Osteocyte (in vitro differentiated cells): Measurements from ENCODE around the gene THRAP3. TPM values are rescaled to one million over a fixed set of nuclear protein-coding genes. Genes with fewer than 3 reads are reported as not detected.
A peak's percentile ranks its signal among the peaks of the same experiment; 100 is the strongest.
"Not testable (repeated sequence)": the region's sequence is repeated elsewhere in the genome, so short reads cannot be mapped to it uniquely, and the experiment has no call there.

Source experiments
- DNase-seq: peaks from one replicate; pipeline ENCODE4 v3.0.0; 2021; ENCODE audit warnings: mixed read lengths; ENCODE audit not compliant: unreplicated experiment; ENCODE audit errors: extremely low spot score
- H3K27ac Mint-ChIP-seq: one replicate; pipeline ENCODE4 v1.8.0; 2021; ENCODE audit warnings: mild to moderate bottlenecking, mixed read lengths; ENCODE audit not compliant: unreplicated experiment
- H3K27me3 Mint-ChIP-seq: one replicate; pipeline ENCODE4 v1.8.0; 2021; ENCODE audit warnings: mixed read lengths; ENCODE audit not compliant: unreplicated experiment
- H3K36me3 Mint-ChIP-seq: one replicate; pipeline ENCODE4 v1.8.0; 2021; ENCODE audit warnings: mixed read lengths; ENCODE audit not compliant: unreplicated experiment
- H3K4me1 Mint-ChIP-seq: one replicate; pipeline ENCODE4 v1.8.0; 2021; ENCODE audit warnings: mixed read lengths; ENCODE audit not compliant: unreplicated experiment
- H3K4me3 Mint-ChIP-seq: one replicate; pipeline ENCODE4 v1.8.0; 2021; ENCODE audit warnings: mild to moderate bottlenecking, moderate library complexity, mixed read lengths; ENCODE audit not compliant: unreplicated experiment
- H3K9me3 Mint-ChIP-seq: one replicate; pipeline ENCODE4 v1.8.0; 2021; ENCODE audit warnings: mixed read lengths; ENCODE audit not compliant: unreplicated experiment
- CTCF ChIP-seq: fragments of 200-600 bp; sonication (generic); IDR thresholded peaks from 2 replicates; pipeline ENCODE4 v1.5.0; 2021; ENCODE audit warnings: antibody characterized with exemption, mild to moderate bottlenecking, moderate library complexity
- total RNA-seq: library from RNA; stranded (reverse); gene quantifications from 2 replicates; pipeline ENCODE4 v1.2.1, GENCODE V29; 2021

Gene THRAP3
- total RNA-seq, 1 donor from 2014 or later, result 117 TPM

GRCh38 chr1:36247538-36247937 is 23.3 kb downstream of the THRAP3 start:
- no peak for TF ChIP-seq CTCF
- H3K27me3 Mint-ChIP-seq, result no peaks in the 10 kb centered on the region
- H3K4me3 Mint-ChIP-seq, result no peak overlapping the region
- peaks cover 15% of the 10 kb centered on the region for H3K36me3 Mint-ChIP-seq
- H3K9me3 Mint-ChIP-seq, result no peaks in the 10 kb centered on the region
- H3K4me1 Mint-ChIP-seq, result peaks cover 37% of the 10 kb centered on the region
- peak overlapping the region; percentile 97 for H3K27ac Mint-ChIP-seq
- no peak for DNase-seq

- H3K9me3 Mint-ChIP-seq, result no peaks in the 10 kb centered on the region
- H3K36me3 Mint-ChIP-seq, result peaks cover 11% of the 10 kb centered on the region
- H3K4me3 Mint-ChIP-seq, result no peak overlapping the region
- DNase-seq, result no peak
- H3K4me1 Mint-ChIP-seq, result peaks cover 40% of the 10 kb centered on the region
- no peak for TF ChIP-seq CTCF
- H3K27ac Mint-ChIP-seq, result peak overlapping the region; percentile 97
- no peaks in the 10 kb centered on the region for H3K27me3 Mint-ChIP-seq
These were observed 24.1 kb downstream of the THRAP3 start for GRCh38 chr1:36248250-36248894.

GRCh38 chr1:36251794-36252481 is 27.7 kb downstream of the THRAP3 start:
- TF ChIP-seq CTCF, result no peak
- Mint-ChIP-seq H3K27ac (no peak overlapping the region), H3K4me1 (peaks cover 47% of the 10 kb centered on the region), H3K36me3 (peaks cover 5% of the 10 kb centered on the region), H3K27me3 (no peaks in the 10 kb centered on the region), H3K4me3 (no peak overlapping the region), H3K9me3 (no peaks in the 10 kb centered on the region)
- no peak for DNase-seq

- not testable (repeated sequence) for DNase-seq, H3K4me3 Mint-ChIP-seq, H3K27ac Mint-ChIP-seq, H3K36me3 Mint-ChIP-seq, H3K9me3 Mint-ChIP-seq, H3K27me3 Mint-ChIP-seq
- H3K4me1 Mint-ChIP-seq, result peaks cover 51% of the 10 kb centered on the region
These were observed 28.2 kb downstream of the THRAP3 start for GRCh38 chr1:36252482-36252824.

- no peak for TF ChIP-seq CTCF
- peak overlapping the region; percentile 52 for H3K27ac Mint-ChIP-seq
These were observed 29.1 kb downstream of the THRAP3 start for GRCh38 chr1:36253161-36253862.

More at GRCh38 chr1:36253161-36253862, 29.1 kb downstream of the THRAP3 start:
- no peaks in the 10 kb centered on the region for H3K27me3 Mint-ChIP-seq
- peaks cover 2% of the 10 kb centered on the region for H3K36me3 Mint-ChIP-seq
- no peak for DNase-seq
- H3K4me3 Mint-ChIP-seq, result no peak overlapping the region
- no peaks in the 10 kb centered on the region for H3K9me3 Mint-ChIP-seq
- peaks cover 50% of the 10 kb centered on the region for H3K4me1 Mint-ChIP-seq
